Activated T-cell treated with anti-CD3 and anti-CD28 coated beads, Interleukin-2, amount 50 U/mL, for 72 hours (primary cell): ENCODE data around the gene CNTN2. TPM values are rescaled to one million over a fixed set of nuclear protein-coding genes. Genes with fewer than 3 reads are reported as not detected.

Experiments used
- total RNA-seq, 2 donors: library from RNA; stranded (reverse); gene quantifications; one replicate each; pipeline ENCODE4 v1.2.3, GENCODE V29; 2022

CNTN2 gene
- total RNA-seq, 2 donors from 2014 or later: not detected

Other genes starting within 250 kb of the CNTN2 start
- gene NFASC, start 172.3 kb upstream of the CNTN2 start, total RNA-seq: under 1 TPM; 0.23 to 0.38 TPM
- 1 to 10 TPM; 5.2 to 6.1 TPM for gene TMEM81, start 41.2 kb downstream of the CNTN2 start, total RNA-seq
- gene RBBP5, start 78.8 kb downstream of the CNTN2 start, total RNA-seq: 10 to 100 TPM; 19.9 to 28.4 TPM
- 10 to 100 TPM in 1 of 2 donors, 1 to 10 TPM in 1; 9.8 to 10.7 TPM for gene DSTYK, start 168.5 kb downstream of the CNTN2 start, total RNA-seq
- 1 to 10 TPM; 4.5 to 5.8 TPM for gene TMCC2, start 184.7 kb downstream of the CNTN2 start, total RNA-seq